Neuron (in vitro differentiated cells): ENCODE data around the gene TSHZ2.
"Not testable (repeated sequence)": the region's sequence is repeated elsewhere in the genome, so short reads cannot be mapped to it uniquely, and the experiment has no call there.

Source experiments
- H2AFZ ChIP-seq: one replicate; pipeline ENCODE4 v1.6.1; 2013; ENCODE audit warnings: low read depth, mild to moderate bottlenecking, inconsistent platforms, low read length, moderate library complexity
- H3K27me3 ChIP-seq: one replicate; pipeline ENCODE4 v1.6.1; 2013; ENCODE audit warnings: low read length; ENCODE audit not compliant: insufficient read depth
- H3K36me3 ChIP-seq: one replicate; pipeline ENCODE4 v1.6.1; 2013; ENCODE audit warnings: low read length; ENCODE audit not compliant: insufficient read depth
- H3K4me1 ChIP-seq: one replicate; pipeline ENCODE4 v1.6.1; 2013; ENCODE audit warnings: low read length; ENCODE audit not compliant: insufficient read depth
- H3K4me3 ChIP-seq: 2 replicates; pipeline ENCODE4 v1.5.1; 2013; ENCODE audit warnings: mild to moderate bottlenecking, low read length, moderate library complexity
- H3K9me3 ChIP-seq: one replicate; pipeline ENCODE4 v1.6.1; 2013; ENCODE audit warnings: low read length

TSHZ2 gene

GRCh38 chr20:53080969-53081871 lies 109.1 kb downstream of the TSHZ2 start:
- Histone ChIP-seq H3K4me1 (no peaks in the 10 kb centered on the region), H3K9me3 (no peaks in the 10 kb centered on the region), H3K27me3 (no peaks in the 10 kb centered on the region), H3K4me3 (no peak overlapping the region), H2AFZ (no peak overlapping the region), H3K36me3 (no peaks in the 10 kb centered on the region)

DNA sequence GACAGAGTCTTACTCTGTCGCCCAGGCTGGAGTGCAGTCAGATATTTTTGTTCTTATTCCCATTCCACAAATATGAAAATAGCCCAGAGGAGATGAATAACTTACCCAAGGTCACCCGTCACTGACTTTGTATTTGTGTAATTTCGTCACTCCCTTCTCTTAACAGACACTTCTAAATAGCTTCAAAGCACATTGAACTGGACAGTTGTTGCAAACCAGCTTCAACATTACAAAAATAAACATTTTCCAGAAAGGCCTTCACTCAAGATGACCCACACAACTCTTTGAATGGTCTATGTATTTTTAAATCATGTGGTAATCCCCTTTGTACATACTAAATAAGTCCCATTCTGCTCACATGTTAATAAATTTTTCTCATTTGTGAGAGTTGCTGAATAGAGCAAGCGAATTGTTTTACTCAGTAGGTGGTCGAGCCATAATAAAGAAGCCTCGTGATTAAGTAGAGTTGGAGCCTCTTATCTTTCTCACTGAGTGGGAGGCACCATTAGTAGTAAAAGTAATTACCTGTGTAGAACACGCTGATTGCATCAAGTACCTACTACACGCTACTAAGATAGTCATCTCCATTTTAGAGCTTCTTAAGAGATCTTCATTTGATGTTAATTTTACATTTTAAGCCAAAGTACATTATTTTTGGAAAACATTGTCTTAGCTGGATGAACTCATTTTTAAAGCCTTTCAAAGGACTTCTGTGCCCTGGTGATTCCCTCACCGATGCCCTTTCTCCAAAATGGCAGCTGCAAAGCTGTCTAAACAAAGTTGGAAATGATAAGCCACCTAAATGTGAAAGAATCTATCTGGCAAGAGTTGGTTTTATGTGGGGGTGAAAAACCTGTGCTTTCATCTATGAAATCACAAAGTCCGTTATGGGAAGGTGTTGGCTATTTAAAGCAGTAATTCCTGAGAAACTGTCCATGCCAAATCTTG lies 110.0 kb downstream of the TSHZ2 start:
- H3K9me3 ChIP-seq, result no peaks in the 10 kb centered on the region
- H3K4me1 ChIP-seq, result no peaks in the 10 kb centered on the region
- no peaks in the 10 kb centered on the region for H3K36me3 ChIP-seq

GRCh38 chr20:53083411-53083810 lies 111.3 kb downstream of the TSHZ2 start:
- Histone ChIP-seq H3K4me3 (no peak overlapping the region), H3K27me3 (no peaks in the 10 kb centered on the region), H3K4me1 (no peaks in the 10 kb centered on the region), H3K9me3 (no peaks in the 10 kb centered on the region), H3K36me3 (no peaks in the 10 kb centered on the region), H2AFZ (no peak overlapping the region)

More for the DNA sequence above, 110.0 kb downstream of the TSHZ2 start:
- Histone ChIP-seq H3K27me3 (no peaks in the 10 kb centered on the region), H3K4me3 (no peak overlapping the region), H2AFZ (no peak overlapping the region)

DNA sequence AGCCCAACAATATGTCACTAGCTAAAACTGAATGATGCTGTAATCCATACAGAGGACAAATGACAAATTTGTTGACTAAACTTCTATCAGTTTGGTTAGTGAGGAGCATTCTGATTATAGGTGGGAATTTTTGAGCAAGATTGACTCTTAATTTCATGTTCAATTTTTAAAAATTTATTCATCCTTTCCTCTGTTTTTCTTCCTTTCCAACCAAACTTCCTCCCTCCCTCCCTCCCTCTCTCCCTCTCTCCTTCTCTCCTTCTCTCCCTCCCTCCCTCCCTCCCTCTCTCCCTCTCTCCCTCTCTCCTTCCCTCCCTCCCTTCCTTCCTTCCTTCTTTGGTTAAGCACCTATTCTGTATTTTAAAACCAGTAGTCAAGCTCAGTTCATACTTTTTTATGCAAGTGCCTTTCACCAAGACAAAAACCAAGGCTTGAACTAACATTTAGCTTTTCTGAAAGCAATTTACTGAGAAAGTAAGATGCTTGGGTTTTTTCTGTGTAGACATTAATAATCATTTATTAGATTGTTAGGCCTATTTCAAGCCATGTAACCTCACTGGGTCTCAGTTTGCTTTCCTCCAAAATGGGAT lies 112.3 kb downstream of the TSHZ2 start:
- Histone ChIP-seq H3K9me3 (no peaks in the 10 kb centered on the region), H3K27me3 (no peaks in the 10 kb centered on the region), H3K4me3 (no peak overlapping the region), H3K4me1 (no peaks in the 10 kb centered on the region), H3K36me3 (no peaks in the 10 kb centered on the region), H2AFZ (no peak overlapping the region)

GRCh38 chr20:53085720-53086119 lies 113.6 kb downstream of the TSHZ2 start:
- no peaks in the 10 kb centered on the region for H3K9me3 ChIP-seq
- H2AFZ ChIP-seq, result no peak overlapping the region
- H3K4me3 ChIP-seq, result no peak overlapping the region
- no peaks in the 10 kb centered on the region for H3K27me3 ChIP-seq
- no peaks in the 10 kb centered on the region for H3K36me3 ChIP-seq
- no peaks in the 10 kb centered on the region for H3K4me1 ChIP-seq

GRCh38 chr20:53087037-53087777 lies 115.0 kb downstream of the TSHZ2 start:
- no peak overlapping the region for H3K4me3 ChIP-seq
- no peaks in the 10 kb centered on the region for H3K9me3 ChIP-seq
- no peaks in the 10 kb centered on the region for H3K4me1 ChIP-seq
- no peak overlapping the region for H2AFZ ChIP-seq
- no peaks in the 10 kb centered on the region for H3K36me3 ChIP-seq
- no peaks in the 10 kb centered on the region for H3K27me3 ChIP-seq

DNA sequence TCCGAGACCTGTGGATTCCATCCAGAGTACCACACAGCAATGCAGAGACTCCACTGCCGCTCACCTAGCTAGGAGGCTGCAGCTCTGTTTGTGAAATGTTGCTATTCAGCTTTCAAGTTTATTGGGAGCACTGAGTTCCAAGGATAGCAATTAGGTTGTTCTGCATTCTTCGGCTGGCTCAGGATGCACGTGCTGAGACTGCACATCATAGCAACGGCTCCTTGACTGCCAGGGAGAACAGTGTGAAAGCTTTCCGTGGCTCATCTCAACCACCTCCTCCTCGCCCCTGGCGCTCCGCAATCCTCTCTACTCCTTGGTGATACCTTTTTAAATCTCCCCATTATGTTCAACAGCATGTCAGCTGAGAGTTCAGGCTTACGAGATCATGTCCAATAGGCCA lies 116.6 kb downstream of the TSHZ2 start:
- Histone ChIP-seq H3K4me1 (no peaks in the 10 kb centered on the region), H3K9me3 (no peaks in the 10 kb centered on the region), H3K27me3 (no peaks in the 10 kb centered on the region), H2AFZ (no peak overlapping the region), H3K36me3 (no peaks in the 10 kb centered on the region), H3K4me3 (no peak overlapping the region)

DNA sequence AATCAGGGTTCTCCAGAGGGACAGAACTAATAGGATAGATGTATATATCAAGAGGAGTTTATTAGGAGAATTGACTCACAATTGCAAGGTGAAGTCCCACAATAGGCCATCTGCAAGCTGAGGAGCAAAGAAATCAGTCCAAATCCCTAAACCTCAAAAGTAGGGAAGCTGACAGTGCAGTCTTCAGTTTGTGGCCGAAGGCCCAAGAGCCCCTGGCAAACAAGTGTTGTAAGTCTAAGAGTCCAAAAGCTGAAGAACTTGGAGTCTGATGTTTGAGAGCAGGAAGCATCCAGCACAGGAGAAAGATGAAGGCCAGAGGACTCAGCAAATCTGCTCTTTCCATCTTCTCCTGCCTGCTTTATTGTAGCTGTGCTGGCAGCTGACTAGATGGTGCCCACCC lies 117.7 kb downstream of the TSHZ2 start:
- H3K4me3 ChIP-seq, H3K27me3 ChIP-seq, H3K9me3 ChIP-seq, H2AFZ ChIP-seq, H3K4me1 ChIP-seq, H3K36me3 ChIP-seq: not testable (repeated sequence)

GRCh38 chr20:53091789-53092188 lies 119.6 kb downstream of the TSHZ2 start:
- H3K27me3 ChIP-seq, result no peaks in the 10 kb centered on the region
- H3K4me3 ChIP-seq, result no peak overlapping the region
- no peak overlapping the region for H2AFZ ChIP-seq
- H3K4me1 ChIP-seq, result no peaks in the 10 kb centered on the region
- H3K36me3 ChIP-seq, result no peaks in the 10 kb centered on the region
- no peaks in the 10 kb centered on the region for H3K9me3 ChIP-seq

- no peaks in the 10 kb centered on the region for H3K27me3 ChIP-seq
- H3K36me3 ChIP-seq, result no peaks in the 10 kb centered on the region
- H2AFZ ChIP-seq, result no peak overlapping the region
- no peaks in the 10 kb centered on the region for H3K4me1 ChIP-seq
- H3K9me3 ChIP-seq, result no peaks in the 10 kb centered on the region
- no peak overlapping the region for H3K4me3 ChIP-seq
These were observed 120.7 kb downstream of the TSHZ2 start for GRCh38 chr20:53092772-53093300.

- Histone ChIP-seq H3K4me3 (no peak overlapping the region), H3K4me1 (peaks cover 10% of the 10 kb centered on the region), H3K9me3 (no peaks in the 10 kb centered on the region)
These were observed 125.2 kb downstream of the TSHZ2 start for GRCh38 chr20:53097371-53097770.

DNA sequence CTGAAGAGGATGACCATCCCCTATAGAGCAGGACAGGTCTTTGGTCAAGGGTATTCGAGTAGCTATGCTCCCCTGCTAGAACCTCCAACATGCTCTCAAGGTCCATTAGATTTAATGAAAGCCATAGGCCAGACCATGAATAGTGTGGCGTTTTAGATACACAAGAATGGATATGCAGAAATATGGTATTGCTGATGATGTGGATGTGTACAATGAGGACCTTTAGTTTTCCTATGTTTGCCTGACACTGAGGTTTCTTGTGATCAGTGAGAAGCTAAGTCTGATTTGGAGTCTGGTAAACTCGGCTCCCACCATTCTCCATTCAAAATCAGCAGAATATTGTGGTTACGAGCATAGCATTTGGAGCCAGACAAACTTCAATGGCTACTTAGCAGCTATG lies 125.6 kb downstream of the TSHZ2 start:
- Histone ChIP-seq H3K4me3 (no peak overlapping the region), H2AFZ (no peak overlapping the region), H3K9me3 (no peaks in the 10 kb centered on the region), H3K4me1 (peaks cover 10% of the 10 kb centered on the region), H3K36me3 (no peaks in the 10 kb centered on the region), H3K27me3 (no peaks in the 10 kb centered on the region)

More at GRCh38 chr20:53097371-53097770, 125.2 kb downstream of the TSHZ2 start:
- Histone ChIP-seq H2AFZ (no peak overlapping the region), H3K27me3 (no peaks in the 10 kb centered on the region), H3K36me3 (no peaks in the 10 kb centered on the region)
